GM19452 (cell line): ENCODE results near the gene CENPA.
A peak's percentile ranks its signal among the peaks of the same experiment; 100 is the strongest.
"Not testable (repeated sequence)": the region's sequence is repeated elsewhere in the genome, so short reads cannot be mapped to it uniquely, and the experiment has no call there.

Experiments
- ATAC-seq: cut with Tn5 transposase; IDR thresholded peaks from one replicate; pipeline ENCODE4 v1.9.1; 2021; ENCODE audit not compliant: unreplicated experiment

CENPA gene

DNA sequence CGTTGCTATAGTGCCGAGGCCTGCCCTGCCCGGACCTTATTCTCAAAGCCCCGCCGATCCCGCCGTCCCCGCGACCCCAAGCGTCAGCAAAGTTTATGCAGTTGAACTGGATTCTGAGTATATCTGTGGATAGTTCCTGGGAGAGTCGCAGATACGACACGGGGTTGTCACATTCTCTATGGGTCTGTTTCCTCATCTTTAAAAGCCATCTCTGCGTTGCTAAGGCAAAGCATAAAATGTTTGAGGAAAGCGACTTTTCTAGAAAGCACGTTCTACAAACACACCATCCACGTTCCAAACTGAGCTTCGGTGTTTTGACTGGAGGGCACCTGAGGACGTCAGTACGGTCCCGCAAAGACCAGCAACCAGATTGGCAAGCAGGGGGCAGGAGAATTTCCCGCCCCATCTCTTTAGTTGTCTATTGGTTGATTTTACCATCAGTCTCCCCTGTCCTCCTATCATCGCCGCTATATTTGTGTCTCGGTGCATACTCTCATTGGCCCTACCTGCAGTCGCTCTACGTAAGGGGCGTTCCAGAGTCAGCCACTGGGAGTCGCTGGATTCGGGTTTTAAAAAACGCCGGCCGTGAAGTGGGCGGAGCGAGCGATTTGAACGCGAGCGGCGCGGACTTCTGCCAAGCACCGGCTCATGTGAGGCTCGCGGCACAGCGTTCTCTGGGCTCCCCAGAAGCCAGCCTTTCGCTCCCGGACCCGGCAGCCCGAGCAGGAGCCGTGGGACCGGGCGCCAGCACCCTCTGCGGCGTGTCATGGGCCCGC is at the start of gene CENPA:
Gene CENPA (plus strand): TSS at position 626 of the 776 bp plus-strand sequence. CDS start 141 bp downstream, at position 767.
- ATAC-seq = peak; percentile 98

DNA sequence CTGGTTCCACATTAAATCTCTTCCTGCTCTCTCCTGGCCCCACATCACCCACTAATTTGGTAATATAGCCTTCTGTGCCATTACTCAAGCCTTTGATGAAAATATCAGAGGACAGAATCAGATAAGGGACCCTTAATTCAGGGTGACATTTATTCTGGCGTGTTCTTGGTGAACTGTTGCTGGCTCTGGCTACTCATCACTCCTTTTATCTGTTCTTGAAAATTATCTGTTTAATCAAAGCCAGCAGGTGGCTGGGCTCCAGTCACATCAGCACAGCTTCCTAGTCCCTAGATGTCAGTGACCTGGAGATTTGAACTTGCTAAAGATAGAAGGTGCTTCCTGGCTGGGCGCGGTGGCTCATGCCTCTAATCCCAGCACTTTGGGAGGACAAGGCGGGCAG is 48.6 kb upstream of the CENPA start:
- no peak for ATAC-seq

DNA sequence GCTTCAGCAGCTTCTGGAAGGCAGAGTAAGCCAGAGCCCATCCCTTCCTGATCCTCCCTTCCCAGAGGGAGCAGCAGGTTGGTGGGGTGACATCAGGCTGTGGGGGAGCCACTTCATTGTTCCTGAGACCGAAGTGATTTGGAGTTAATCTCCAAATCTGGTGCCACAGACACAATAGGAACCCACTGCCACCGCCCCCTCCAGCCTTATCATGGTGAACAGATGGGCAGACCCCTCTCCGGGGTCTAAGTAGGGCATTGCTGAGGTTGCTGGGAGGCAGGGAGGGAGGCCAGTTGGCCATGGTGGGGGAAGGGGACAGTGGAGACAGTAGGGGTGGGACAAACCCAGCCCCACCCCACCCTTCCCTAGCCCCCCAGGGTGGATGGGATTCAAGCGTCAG is 47.4 kb upstream of the CENPA start:
- ATAC-seq = no peak

DNA sequence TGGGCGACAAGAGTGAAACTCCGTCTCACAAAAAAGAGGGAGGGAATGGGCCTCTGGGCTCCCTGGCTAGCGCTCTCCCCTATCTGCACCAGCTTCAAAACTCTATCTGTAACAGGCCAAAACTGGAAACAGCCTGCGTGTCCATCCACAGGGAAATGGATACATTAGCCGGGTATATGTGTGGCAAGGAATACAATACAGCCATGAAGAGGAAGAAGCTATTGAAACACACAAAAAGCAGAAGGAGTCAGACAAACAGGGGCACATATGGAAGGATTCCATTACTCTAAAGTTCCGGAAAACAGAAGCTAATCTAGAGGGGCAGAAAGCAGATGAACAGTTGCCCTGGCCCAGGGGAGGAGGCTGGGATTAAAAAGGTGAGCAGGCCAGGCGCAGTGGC is 46.3 kb upstream of the CENPA start:
- no peak for ATAC-seq

DNA sequence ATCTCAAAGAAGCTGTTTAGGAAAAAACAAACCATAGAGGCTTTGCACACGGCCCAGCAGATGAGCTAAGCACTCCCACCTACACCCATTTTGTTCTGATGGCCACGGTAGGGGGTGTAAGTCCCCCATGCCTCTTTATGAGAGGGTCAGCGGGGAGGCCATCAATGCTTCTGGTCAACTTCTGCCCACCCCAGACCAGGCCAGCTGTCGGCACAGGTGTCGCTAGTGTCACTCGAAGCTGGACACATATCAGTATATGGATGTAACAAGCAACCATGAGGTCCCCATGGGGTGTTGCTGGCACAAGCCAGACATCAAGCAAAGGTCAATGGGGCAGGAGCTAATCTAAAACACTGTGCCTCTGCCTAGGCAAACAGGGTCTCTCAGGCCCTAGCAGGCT is 45.5 kb upstream of the CENPA start:
- ATAC-seq = no peak

DNA sequence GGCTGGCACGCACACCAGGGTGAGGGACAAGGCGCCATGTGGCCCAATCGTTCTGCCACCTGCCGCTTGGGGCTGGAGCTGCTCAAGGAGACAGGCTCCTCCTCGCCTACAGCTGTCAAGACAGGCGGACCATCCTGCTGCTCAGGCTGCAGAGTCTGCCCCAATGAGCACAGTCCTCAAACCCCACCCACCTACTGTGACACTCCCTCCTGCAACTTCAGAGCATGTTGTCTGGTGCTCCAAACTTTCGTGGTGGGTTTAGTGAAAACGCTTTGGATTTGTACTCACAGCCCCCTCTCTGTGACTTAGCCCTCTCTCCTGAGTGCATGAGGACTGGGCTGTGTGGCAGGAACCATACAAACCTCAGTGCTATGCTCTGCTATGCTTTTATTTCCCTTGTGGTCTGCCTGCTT is 45.0 kb upstream of the CENPA start:
- no peak for ATAC-seq

DNA sequence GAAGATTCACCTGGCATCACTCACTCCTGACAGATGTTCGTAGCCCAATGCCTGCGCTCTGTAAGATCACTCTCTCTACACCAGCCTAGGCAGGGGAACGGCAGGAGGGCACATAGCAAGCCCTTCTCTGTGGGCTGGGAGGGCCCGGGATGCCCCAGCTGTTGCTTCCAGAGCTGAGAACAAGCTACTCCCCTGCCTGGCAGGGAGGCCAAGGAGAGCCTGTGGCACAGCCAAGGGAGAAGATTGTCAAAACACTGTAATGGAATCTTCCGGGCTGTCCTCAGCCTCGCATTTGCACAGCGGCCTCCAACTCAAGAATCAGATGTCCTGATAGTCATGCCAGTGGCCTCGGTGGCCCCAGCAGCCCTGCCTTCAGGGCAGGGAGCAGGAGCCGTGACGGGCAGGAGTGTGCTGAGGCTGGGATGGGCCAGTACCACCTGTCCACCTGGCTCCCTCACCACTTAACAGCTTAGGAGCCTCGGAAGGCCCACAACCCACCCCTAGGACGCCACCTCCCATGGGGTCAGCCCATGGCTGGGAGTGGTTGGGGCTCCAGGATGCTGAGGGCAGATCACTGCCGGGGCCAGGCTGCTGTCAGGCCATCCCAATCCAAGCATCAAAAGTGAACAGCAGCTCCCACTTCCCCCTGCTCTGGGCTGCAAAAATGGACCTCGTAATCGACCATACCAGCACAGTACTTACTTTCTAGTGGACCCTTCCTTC is 43.6 kb upstream of the CENPA start:
- no peak for ATAC-seq

DNA sequence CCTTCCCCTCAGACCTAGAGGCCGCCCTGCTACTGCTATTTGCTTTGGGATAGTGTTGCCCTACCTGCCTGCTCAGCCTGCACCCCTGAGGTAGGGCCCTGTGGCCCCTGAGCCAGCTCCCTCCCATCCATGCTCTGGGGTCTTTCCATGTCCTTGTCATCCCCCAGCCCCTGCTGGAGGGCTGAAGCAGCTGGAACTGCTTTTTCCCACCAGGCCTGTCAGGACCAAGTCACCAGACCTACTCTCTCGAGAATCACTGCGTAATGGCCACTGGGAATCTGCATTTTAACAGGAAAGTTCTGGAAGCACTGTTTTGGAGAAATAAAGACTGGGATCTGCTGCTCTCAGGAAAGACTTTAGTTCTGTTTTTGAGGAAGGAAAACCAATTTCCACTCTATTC is 42.0 kb upstream of the CENPA start:
- ATAC-seq = no peak

DNA sequence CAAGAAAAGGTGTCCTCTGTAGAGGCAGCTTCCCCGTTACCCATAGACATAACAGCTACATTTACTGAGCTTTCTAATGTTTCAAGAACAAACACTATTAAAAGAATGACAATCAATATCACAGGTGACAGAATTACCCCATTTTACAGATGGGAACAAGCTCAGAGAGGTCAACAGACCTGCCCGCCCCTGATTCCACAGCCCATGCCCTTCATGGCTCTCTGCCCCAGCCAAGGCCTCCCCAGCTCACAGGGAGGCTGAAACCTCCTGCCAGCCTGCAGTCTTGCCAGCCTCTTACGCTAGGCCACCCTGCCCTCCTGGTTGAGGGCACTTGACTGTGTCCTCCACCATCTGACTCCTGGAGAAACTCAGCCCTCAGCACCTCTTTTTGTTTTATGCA is 40.9 kb upstream of the CENPA start:
- no peak for ATAC-seq

DNA sequence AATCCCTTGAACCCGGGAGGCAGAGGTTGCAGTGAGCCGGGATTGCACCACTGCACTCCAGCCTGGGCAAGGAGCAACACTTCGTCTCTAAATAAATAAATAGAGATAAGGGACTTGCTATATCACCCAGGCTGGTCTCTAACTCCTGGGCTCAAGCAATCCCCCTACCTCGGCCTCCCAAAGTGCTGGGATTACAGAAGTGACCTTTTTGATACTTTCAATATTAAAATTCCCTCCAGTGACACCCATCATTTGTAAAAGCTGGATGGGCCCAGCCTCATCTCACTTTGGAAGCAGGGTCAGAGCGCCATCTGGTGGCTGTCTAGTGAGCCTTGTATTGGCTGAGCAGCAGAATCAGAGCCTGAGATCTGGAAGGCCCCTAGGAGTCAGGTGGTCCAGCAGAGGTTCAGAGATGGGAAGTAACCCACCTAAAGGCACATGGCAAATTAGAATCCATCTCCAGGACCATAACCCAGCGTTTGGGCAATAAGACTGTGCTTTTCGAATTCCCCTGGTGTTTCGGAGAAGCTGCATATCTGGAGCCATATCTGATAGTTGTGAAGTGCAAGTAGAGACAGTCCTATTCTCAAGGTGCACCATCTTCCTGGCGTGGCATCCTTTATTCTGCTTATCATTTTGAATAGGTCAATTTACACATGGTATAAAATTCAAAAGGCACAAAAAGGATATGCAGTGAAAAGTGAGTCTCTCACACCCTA is 40.1 kb upstream of the CENPA start:
- ATAC-seq = no peak

DNA sequence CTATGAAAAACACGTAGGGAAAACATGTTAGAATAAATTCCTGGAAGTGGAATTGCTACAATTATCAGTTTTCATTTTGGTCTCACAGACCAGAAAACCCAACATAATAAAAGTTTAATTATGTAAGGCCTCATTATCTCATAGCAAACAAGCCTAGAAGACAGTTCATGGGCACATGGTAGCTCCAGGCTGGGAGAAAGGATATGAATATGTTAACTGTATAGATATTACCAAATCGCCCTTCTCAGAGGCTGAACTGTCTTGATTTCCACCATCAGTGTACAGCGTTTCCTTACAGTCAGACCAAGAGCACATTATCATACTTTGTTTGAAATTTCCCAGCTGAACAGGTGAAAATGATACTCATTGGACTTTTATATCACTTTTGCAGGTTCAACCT is 38.9 kb upstream of the CENPA start:
- ATAC-seq = no peak

DNA sequence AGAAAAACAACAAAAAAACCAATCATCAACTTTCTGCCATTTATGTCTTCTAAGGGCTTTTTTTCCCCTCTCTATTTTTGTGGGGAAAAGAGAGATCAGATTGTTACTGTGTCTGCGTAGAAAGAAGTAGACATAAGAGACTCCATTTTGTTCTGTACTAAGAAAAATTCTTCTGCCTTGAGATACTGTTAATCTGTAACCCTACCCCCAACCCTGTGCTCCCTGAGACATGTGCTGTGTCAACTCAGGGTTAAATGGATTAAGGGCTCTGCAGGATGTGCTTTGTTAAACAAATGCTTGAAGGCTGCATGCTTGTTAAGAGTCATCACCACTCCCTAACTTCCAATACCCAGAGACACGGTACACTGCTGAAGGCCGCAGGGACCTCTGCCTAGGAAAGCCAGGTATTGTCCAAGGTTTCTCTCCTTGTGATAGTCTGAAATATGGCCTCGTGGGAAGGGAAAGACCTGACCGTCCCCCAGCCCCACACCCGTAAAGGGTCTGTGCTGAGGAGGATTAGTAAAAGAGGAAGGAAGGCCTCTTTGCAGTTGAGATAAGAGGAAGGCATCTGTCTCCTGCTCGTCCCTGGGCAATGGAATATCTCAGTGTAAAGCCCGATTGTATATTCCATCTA is 36.0 kb upstream of the CENPA start:
- not testable (repeated sequence) for ATAC-seq

DNA sequence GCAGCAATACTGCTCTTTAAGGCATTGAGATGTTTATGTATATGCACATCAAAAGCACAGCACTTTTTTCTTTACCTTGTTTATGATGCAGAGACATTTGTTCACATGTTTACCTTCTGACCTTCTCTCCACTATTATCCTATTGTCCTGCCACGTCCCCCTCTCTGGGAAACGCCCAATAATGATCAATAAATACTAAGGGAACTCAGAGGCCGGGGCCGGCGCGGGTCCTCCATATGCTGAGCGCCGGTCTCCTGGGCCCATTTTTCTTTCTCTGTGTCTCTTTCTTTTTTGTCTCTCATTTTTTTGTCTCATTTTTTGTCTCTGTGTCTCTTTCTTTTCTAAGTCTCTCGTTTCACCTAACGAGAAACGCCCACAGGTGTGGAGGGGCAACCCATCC is 35.4 kb upstream of the CENPA start:
- not testable (repeated sequence) for ATAC-seq

DNA sequence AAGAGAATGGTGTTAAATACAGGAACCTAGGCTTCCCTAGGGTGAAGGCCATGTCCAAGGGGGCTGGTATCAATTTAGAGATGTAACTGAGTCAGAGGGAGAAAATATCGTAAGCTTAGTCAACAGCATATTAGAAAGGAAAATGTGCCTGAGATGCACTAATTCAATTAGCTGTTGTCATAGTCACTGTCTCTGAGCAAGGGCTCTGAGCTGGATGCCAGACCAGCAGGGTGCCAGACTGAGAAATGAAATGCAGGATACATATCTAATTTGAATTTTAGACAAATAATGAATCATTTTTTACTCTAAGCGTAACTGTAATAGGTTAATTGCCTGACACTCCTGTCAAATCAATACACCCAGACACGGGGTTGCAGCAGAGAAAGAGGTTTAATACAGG is 33.2 kb upstream of the CENPA start:
- ATAC-seq = no peak

DNA sequence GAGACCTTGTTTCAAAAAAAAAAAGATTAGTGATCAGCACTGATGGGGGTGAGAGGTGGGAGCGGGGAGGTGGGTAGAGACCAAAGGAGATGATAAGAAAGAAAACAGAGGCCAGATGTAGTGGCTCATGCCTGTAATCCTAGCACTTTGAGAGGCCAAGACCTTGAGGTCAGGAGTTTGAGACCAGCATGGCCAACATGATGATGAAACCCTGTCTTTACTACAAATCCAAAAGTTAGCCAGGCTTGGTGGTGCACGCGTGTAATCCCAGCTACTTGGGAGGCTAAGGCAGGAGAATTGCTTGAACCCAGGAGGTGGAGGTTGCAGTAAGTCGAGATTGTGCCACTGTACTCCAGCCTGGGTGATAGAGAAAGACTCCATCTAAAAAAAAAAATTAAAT is 31.3 kb upstream of the CENPA start:
- ATAC-seq = no peak

DNA sequence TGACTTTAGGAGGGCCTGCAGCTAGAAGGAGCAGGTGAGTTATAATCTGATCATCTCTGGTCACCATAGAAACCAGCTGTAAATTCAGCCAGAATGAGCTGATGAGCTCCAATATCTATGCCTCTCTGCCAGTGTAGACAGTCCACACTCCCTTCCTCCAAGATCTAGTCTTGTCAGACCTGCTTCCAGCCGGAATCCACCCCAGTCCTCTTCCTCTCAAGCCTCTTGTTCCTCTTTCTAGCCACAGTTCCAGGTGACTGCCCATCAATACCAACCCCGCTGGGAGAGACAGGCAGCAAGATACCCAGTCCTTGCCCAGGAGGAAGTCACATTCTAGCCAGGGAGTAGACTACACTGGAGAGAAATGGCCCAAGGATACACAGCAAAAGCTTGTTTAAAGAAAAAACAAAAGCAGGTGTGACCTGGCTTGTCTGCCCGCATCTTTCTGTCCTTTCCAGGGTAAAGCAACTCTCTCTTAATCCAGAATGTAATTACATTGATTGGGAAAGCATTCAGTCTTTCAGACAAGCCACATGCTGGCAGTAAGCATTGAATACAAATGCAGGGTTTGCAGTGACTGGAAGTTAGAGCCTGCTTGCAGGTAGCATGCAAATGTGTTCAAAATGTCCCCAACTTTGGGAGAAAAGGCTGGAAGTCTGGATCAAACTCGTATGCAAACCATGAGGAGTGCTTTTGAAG is 30.7 kb upstream of the CENPA start:
- no peak for ATAC-seq

DNA sequence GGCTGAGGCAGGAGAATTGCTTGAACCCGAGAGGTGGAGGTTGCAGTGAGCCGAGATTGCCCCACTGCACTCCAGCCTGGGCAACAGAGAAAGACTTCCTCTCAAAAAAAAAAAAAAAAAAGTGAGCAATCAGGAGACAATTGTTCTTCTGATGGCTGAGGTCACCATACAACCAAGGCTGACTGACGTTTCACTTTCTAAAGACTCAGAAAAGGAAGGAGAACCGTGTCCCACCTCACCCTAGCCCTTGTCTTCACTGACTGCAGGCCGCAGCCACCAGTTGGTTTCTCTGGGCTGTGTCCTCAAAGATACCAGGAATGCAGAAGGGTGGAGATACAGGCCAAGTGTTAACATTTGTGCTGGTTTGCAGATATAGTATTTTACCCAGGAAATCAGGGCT is 29.5 kb upstream of the CENPA start:
- ATAC-seq = no peak

DNA sequence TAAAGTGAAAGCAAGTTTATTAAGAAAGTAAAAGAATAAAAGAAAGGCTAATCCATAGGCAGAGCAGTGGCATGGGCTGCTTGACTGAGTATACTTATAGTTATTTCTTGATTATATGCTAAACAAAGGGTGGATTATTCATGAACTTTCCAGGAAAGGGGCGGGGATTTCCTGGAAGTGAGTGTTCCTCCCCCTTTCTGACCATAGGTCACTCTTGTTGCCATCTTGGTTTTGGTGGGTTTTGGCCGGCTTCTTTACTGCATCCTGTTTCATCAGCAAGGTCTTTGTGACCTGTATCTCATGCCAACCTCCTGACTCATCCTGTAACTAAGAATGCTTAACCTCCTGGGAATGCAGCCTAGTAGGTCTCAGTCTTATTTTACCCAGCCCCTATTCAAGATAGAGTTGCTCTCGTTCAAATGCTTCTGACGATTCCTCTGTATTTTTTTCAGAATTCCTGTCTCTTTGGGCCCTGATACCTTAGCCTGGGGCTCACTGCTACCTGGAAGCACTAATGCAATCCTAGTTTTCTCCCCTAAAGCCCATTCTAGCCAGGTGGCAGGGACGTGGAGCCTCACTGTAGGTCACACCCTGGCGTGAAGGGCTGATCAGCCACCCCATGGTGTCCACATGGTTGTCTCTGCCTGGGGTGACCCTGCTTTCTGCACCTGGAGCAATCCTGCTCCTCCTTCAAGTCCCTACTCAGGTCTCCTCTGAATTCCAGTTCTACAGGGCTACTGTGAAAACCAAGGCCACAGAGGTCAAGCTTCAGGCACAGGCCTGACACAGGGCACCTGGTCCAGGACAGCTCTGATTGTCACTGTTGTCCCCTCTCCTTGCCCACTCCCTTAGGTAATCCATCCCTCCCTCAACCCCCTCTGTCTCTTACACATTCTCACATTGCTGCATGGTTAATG is 27.7 kb upstream of the CENPA start:
- peak; percentile 55 for ATAC-seq

DNA sequence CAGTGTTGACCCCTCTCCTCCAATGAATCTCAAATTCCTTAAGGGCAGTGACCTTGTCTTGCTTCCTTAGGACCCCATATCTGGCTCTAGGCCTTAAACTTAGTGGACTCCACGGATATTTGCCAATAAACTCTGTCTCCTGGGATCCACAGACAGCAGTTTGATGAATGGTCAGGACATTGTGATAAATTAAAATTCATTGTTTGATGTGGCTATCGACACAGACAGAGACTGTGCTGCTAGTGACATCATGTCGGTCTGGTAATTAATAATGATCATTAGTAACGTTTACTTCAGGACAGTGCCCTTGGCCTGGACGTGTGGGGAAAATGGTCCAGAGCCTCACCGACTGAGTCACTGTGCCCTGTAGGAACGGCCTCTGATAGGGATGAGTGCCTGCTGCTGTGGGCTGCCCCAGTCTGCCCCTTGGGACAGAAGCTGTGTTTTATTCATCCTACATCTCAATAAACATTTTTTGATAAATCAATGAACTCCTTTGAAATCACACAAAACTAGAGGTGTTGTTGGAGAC is 27.0 kb upstream of the CENPA start:
- ATAC-seq = no peak

DNA sequence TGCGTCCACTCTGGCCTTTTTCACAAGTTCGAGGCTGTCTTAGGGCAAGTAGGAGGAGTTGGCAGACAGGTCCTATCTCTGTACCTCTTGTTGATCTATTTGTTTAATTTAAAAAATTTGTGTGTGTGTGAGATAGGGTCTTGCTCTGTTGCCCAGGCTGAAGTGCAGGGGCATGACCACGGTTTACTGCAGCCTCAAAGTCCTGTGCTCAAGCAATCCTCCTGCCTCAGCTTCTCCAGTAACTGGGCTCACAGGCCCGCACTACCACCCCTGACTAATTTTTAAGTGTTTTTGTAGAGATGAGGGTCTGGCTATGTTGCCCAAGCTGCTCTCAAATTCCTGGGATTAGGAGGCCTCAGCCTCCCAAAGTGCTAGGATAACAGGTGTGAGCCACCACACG is 26.0 kb upstream of the CENPA start:
- ATAC-seq = no peak
